GM21786 (cell line): Measurements from ENCODE around the gene ZBTB49.
"Not testable (repeated sequence)": the region's sequence is repeated elsewhere in the genome, so short reads cannot be mapped to it uniquely, and the experiment has no call there.

Experiments used
- ATAC-seq: cut with Tn5 transposase; IDR thresholded peaks from one replicate; pipeline ENCODE4 v1.9.1; 2021; ENCODE audit not compliant: unreplicated experiment

The ZBTB49 gene, protein sequence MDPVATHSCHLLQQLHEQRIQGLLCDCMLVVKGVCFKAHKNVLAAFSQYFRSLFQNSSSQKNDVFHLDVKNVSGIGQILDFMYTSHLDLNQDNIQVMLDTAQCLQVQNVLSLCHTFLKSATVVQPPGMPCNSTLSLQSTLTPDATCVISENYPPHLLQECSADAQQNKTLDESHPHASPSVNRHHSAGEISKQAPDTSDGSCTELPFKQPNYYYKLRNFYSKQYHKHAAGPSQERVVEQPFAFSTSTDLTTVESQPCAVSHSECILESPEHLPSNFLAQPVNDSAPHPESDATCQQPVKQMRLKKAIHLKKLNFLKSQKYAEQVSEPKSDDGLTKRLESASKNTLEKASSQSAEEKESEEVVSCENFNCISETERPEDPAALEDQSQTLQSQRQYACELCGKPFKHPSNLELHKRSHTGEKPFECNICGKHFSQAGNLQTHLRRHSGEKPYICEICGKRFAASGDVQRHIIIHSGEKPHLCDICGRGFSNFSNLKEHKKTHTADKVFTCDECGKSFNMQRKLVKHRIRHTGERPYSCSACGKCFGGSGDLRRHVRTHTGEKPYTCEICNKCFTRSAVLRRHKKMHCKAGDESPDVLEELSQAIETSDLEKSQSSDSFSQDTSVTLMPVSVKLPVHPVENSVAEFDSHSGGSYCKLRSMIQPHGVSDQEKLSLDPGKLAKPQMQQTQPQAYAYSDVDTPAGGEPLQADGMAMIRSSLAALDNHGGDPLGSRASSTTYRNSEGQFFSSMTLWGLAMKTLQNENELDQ

DNA sequence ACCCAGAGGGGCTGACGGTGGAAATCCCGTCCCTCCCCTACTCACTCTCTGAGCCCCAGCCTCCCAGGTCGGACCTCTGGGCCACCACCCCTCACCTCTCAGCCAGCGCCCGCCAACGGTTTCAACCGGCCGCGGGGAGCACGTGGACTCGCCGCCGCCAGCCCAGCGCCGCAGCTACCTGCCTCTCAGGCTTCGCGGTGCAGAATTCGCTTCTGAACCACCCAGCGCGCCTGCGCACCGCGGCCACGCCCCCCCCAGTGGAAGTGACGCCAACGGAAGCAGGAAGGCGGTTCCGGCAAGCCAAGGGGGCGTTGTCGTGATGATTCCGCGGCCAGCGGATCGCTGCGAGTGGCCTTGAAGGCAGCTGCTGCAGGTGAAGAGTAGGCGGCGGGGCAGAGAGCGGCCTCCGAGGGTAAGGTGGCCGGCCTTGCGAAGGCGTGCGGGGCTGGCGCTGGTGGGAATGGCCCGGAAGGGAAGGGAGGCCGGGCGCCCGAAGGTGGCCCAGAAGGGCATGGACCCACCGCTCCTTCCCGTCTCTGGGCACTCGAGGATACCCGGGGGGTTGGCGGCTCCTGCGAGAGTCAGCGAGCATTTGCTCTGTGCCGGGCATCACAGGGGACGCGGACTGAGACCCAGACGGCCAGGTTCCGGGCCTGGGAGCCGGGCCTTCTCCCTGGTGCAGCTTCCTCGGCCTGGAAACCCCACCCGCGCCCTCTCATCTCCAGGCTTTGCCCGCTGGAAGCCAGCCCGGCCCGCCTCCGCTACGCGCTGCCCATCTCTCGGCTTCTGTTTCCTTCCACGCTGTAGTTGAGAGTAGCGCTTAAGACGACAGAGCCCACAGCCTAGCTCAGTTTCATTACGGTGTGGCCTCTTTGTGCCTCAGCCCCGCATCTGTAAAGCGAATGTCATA lies at the start of gene ZBTB49, which contains the start of gene LYAR:
Gene ZBTB49, plus strand, starts transcription at position 311 of the 910 bp plus-strand sequence. CDS start 9,695 bp downstream, outside the sequence.
Gene LYAR, minus strand, starts transcription at position 214 of the 910 bp plus-strand sequence. CDS start 6,412 bp downstream, outside the sequence.
- ATAC-seq: peak; percentile 91

DNA sequence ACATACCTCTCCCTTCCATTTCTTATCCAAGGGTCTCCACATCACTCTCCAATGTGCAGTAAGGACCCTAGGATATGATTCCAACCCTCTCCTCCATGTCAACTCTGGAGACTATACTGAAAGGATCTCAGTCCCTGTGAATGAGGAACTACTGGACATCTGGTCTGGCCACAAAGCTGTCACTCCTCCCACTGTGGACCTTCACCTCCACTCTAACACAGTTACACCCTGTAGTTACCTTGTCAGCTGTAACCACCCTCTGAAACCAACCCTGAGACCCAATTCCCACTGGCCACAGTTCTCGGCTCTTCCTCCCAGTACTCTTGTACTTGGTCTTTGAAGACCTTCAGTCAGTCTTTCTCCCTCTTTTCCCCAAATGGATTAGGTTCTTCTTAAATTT lies 44.9 kb upstream of the ZBTB49 start:
- ATAC-seq: no peak

DNA sequence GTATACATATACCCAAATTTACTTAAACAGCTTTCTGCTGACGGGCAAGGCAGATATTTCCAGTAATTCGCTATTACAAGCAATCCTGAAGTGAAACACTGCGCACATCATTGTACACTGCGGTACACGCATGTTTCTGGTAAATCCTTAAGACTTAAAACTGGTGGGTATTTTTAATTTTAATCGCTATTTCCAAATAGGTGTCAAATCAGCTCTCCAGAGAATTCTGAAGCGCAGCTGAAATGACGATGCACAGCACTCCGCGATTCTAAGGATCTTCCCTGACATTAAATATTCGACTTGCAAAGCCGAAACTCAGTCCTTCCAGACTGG lies 42.4 kb upstream of the ZBTB49 start:
- peak; percentile 22 for ATAC-seq

DNA sequence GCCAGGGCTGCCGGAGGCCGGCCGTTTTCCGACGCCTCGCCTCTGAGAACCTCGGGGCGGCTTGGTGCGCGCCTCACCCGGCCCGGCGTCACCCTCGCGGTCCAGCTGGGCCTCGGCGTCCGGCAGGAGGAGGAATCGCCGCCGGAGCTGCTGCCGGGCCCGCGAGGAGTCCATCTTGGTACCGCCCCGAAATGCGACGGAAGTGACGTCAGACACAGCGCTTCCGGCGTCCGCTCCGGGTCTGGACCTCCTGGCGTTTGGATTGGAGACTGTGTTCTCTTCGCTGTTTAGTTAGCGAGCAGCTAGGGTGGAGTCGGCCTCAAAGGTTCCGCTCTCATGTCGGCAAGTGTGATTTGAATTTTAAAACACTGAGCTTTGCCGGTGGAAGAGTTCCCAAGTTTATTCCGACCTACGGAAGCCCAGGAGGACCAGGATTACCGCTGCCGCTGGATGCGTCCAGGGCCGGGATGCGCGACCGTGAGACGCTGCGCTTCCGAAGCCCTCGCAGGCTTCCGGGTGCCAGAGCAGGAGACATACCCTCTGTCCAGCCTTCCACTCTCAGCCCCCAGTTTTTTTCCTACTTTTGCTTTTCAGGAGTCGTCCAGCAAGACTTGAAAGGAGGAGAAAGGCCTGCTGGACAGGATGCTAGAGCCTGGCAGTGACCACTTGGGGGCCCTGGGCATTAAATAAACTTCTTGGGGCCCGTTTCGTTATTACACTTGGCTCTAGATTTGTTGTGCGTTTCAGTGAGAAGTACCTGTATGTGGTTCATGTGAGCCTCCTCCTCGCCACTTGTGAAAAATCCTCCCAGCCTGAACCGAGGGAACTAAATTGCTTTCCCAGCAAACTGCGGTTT lies 41.8 kb upstream of the ZBTB49 start, which contains the start of gene TMEM128:
Gene TMEM128, minus strand, starts transcription at position 195 of the 856 bp plus-strand sequence. Its CDS starts 21 bp downstream, at position 174.
- ATAC-seq: peak; percentile 95

DNA sequence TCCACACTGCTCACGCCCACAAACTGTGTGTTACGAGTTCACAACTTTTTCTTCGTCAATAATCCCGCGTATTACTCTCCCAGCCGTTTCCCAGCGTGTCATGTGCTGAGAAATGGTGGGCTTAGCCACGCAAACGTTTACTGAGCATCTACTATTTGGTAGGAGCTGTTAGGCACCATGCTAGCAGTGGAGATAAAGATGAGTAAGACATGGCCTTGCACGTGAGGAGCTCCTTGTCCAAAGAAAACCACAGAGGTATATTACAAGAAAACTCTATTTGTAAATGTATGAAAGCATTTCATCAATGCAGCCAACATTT lies 41.2 kb upstream of the ZBTB49 start:
- ATAC-seq: no peak

DNA sequence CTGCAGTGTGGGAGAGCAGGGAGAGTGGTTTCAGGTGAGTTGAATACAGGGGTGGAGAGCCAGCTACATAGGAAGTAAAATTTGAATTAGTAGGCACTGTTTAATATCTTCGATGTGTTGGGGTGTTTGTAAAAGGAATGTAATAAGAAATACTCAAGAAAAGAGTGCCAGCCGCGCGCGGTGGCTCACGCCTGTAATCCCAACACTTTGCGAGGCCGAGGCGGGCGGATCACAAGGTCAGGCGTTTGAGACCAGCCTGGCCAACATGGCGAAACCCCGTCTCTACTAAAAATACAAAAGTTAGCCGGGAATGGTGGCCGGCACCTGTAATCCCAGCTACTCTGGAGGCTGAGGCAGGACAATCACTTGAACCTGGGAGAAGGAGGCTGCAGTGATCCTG lies 40.7 kb upstream of the ZBTB49 start:
- ATAC-seq: not testable (repeated sequence)

DNA sequence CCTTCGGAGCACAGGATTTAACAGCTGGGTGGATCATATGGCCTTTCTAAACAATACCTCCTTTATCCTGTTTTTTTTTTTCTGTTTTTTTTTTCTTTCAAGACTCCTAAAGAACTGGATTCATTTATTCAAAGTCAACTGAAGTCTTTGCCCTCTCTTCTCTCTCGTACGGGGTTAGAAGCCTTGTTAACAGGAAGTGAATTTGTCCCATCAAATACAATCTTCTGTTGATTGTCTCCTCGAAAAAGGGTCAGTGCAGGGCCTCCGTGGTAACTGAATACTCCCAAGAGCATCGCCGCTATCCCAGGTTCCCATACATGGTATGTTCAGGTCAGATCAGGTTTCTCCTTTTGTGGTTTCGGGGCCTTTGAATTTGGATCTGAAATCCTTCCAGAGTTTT lies 40.2 kb upstream of the ZBTB49 start:
- no peak for ATAC-seq

DNA sequence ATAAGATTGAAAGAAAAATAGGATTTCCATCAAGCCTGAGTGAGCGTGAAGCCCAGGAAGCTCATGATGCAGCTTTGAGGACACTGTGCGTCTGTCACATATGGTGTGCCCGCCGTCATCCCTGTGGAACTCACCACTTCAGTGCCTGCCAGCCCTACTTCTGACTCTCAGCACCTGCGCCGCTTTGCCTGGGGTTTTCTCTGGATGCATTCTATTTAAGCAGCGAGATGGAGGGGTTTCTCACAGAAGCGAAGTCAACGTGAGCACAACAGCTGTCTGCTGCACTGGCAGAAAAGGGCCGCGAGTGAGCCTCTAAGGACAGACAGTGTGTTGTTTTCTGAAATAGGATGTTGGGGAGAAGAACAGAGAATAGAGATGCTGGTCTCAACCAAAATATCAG lies 35.9 kb upstream of the ZBTB49 start:
- ATAC-seq: no peak

DNA sequence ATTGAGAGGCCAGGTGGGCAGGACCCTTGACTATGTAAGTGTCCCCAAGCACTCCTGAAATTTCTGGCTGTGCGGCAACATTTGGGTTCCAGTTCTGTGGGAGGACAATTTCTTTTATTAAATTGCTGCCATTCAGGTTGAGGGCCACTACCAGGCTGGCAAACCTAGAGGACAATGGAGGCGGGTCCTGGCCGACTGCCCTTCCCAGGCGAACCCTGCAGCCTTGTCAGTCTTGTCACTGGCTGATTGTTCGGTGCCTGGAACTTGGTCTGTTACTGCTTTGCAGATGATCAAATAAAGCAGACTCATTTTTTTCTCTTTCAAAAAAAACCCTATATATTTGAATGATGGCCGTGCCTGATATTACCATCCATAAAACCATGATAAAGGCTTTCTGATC lies 35.4 kb upstream of the ZBTB49 start:
- ATAC-seq: no peak

DNA sequence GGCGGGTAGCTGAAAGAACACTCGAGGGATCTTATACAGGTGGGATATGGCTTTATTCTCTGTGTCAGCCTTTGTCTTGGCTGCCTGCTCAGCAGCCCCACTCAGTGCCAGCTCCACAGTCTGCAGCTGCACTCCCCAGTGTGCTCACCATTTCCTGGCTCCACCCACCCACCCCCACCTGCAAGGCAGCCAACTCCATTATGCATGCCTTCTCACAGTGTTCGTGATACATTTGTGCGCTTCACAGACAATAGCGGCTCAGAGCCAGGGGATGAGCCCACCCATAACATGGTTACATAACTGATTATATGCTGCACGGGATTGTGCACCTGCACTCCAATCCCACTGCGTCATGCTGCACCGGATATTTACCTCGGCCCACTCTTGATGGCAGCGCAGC lies 33.3 kb upstream of the ZBTB49 start:
- no peak for ATAC-seq

DNA sequence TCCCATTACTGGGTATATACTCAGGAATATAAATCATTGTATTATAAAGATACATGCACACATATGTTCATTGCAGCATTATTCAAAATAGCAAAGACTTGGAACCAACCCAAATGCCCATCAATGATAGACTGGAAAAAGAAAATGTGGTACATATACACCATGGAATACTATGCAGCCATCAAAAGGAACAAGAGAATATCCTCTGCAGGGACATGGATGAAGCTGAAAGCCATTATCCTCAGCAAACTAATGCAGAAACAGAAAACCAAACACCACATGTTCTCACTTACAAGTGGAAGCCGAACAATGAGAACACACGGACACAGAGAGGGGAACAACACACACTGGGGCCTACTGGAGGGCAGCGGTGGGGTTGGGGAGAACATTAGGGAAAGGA lies 32.3 kb upstream of the ZBTB49 start:
- not testable (repeated sequence) for ATAC-seq

DNA sequence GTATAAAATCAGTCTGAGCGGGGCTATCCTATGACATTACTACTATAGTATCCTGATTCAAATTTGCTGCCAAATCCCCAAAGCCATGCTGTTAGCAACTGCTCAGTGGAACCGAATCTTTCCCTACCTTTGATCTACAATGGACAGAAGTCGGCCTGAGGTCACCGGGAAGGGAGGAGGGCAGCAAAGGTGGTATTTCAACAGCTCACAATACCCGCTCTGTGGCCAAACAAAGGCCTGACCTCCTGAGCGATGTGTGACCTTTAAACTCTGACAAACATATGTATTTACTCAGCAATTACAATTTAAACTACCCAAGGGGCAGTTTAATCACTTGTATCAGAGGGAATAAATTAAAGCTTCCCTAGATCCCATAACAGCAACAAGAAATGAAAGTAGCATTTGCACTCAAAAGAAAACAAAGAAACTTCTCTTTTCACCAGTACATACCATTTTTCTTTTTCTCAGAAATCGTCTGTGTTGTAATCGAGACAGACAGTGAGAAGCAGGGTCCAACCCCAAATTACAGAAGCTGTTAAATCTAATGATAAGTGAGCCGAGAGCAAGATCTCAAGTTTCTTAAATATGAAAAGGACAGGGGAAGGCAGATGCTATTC lies 30.5 kb upstream of the ZBTB49 start:
- no peak for ATAC-seq

DNA sequence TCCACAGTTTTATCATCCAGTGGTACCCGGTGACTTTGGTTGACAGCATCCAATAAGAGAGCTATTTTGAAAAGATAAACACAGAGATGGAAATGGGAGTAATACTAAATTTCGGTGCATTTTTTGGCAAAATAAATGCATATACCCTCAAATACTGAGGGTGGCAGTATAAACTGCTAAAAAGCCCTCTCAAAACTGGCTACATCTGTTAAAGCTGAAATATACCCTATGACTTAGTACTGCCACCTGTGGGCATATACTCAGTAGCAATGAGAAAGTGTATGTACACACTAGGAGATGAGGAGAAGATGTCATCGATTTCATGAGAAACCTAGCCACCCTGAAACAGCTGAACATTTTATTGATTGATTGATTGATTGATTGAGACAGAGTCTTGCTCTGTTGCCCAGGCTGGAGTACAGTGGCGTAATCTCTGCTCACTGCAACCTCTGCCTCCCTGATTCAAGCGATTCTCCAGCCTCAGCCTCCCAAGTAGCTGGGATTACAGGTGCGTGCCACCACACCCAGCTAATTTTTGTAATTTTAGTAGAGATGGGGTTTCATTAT lies 29.8 kb upstream of the ZBTB49 start:
- ATAC-seq: peak; percentile 69

DNA sequence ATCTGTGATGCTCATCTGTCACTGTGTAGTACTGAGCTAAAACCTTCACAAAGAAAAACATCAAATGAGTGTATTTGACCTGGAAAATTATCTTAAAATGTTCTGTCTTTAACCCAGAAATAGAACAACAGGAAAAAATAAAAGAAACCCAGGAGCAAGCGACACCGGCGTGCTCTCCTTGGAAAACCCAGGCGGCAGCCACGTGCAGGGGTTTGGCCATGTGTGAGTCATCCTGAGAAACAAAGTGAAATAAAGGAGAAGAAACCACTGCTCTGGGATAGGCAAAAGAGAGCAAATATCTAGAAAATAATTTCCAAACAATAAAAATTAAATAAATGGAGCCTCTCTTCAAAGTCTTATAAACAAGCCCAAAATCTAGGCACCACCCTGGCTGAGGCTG lies 22.1 kb upstream of the ZBTB49 start:
- ATAC-seq: no peak

DNA sequence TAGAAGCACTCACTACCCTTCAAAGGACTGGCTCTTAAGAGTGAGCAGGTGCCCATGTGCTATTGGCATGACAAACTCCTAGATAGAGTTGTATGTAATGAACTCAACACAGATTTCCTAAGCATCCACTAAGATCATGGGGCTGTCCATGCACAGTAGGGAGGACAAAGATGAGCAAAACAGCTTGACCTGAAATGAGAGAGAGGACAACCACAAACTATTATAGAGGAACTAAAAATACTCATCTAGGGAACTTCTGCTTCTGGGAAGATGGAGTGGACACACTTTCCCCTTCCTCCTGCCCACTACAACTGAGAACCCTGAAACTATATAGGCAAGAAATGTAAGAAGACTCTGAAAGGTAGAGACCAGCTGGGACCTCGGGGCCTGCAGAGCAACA lies 21.3 kb upstream of the ZBTB49 start:
- ATAC-seq: no peak

DNA sequence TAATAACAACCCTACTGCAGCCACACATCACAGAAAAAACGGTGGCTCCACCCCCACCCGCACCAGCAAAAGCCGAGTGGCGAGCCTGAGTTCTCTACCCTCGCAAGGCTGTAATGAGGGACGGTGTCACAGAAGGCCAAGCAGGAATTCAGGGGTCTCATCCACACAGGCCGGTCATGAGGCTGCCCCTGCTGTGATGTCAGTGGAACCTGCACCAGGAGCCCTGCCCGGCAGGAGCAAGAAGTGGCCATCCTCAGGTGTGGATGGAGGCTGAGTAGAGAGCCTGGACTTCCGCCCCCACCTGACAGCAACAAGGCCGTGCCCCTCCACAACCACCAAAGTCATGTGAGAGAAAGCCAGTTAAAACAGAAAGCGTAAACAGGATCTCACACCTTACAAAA lies 20.7 kb upstream of the ZBTB49 start:
- no peak for ATAC-seq

DNA sequence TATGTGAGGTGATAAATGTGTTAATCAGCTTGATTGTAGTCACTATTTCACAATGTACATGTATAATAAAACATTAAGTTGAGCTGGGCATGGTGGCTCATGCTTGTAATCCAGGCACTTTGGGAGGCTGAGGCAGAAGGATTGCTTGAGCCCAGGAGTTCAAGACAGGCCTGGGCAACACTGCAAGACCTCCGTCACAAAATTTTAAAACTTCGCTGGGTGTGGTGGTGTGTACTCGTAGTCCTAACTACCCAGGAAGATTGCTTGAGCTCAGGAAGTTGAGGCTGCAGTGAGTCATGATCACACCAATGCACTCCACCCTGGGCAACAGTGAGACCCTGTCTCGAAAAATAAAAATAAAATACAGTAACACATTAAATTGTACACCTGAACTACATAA lies 20.2 kb upstream of the ZBTB49 start:
- ATAC-seq: no peak

DNA sequence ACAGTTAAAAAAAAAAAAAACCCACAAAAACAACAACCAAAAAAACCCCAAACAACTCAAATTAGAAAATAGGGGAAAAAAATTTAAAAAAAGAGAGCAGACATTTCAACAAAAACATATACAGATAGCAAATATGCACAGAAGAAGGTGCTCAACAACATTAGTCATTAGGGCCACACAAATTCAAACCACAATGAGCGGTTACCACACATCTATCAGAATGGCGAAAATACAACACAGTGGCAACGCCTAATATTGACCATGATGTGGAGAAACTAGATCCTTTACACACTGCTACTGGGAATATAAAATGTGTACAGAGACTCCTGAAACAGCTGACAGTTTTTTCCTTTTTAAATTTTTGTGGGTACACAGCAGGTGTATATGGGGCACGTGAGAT lies 19.5 kb upstream of the ZBTB49 start:
- ATAC-seq: no peak

DNA sequence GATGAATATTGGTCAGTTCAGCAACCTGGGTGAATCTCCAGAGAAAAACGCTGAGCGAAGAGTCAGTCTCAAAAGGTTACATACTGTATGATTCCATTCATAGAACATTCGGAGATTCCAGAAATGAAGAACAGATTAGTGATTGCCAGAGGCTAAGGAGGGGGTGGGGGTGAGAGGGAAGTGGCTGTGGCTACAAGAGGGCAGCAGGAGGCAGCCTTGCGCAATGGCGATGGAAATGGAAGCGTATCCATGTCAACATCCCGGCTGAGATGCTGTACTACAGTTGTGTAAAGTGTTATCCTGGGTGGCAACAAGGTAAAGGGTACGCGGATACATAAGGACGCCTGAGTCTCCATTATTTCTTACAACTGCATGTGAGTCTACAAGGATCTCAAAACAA lies 18.1 kb upstream of the ZBTB49 start:
- no peak for ATAC-seq

DNA sequence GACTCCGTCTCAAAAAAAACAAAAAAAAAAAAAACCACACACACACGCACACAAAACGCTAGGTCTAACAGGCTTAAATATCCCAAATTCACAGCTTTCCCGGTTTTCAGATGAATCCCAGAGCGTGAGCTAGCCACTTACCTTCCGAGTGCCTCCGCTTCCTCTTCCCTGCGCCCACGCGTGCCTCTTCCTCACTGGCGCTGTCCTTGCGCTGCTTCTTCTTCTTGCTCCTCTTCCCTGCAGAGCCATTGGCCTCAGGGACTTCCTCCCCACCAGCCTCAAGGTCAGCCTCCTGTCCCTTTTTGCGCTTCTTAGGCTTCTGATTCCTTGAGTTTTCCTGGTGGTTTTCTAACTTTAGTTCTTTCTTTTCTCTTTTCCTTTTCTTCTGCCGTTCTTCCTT lies 15.8 kb upstream of the ZBTB49 start:
- no peak for ATAC-seq
